ENCODE measurements around the gene SMARCB1. TPM values are rescaled to one million over a fixed set of nuclear protein-coding genes. Genes with fewer than 3 reads are reported as not detected.

The SMARCB1 gene
- total RNA-seq, 1 donor from 2014 or later, result 147 TPM

DNA sequence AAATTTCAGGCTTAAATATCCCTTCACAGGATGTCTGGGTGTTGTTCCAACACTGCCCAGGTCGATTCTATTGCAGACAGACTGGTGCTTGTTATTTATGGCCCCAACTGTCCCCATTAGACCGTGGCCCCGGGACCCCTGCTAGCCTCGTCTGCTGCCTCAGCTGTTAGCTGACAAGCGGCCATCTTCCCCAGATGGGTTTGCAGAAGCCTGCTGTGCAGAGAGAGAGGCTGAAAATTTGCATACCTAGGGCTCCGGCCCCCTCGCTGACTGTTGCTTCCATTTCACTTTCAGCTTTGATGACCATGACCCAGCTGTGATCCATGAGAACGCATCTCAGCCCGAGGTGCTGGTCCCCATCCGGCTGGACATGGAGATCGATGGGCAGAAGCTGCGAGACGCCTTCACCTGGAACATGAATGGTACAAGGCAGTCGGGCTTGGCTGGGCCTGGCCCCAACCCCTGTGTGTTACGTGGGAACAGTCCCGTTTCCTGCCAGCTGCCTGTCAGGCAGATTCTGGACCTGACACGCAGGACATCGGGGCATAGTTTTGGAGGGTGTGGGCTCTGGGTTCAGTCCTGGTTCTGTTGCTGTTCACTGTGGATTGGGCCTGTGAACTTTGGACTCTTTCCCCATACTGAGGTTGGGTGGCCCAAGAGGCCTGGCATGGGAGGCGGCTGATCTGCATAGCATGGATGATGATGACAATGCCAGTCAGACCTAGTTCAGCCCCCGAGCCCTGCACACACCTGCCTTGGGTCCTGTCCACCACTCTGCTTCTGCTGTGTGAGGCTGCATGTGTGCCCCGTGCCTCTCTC, 16.4 kb downstream of the SMARCB1 start:
- intact Hi-C loops (cut with DNase I), result no loop called here
- H3K4me3 ChIP-seq, result no peak overlapping the region
- DNase-seq (ENCODE audit: extremely low spot score in 2 of 2), result no peak
- no peak overlapping the region for H3K27ac ChIP-seq
- no peaks in the 10 kb centered on the region for H3K4me1 ChIP-seq
- no peaks in the 10 kb centered on the region for H3K9me3 ChIP-seq
- TF ChIP-seq POLR2A (IDR thresholded peaks at IDR 0.05) (no peak), POLR2AphosphoS5 (IDR thresholded peaks at IDR 0.05; ENCODE audit: insufficient read depth in 1 of 2, low read depth in 1 of 2) (no peak)
- TF ChIP-seq, protein P1, sequence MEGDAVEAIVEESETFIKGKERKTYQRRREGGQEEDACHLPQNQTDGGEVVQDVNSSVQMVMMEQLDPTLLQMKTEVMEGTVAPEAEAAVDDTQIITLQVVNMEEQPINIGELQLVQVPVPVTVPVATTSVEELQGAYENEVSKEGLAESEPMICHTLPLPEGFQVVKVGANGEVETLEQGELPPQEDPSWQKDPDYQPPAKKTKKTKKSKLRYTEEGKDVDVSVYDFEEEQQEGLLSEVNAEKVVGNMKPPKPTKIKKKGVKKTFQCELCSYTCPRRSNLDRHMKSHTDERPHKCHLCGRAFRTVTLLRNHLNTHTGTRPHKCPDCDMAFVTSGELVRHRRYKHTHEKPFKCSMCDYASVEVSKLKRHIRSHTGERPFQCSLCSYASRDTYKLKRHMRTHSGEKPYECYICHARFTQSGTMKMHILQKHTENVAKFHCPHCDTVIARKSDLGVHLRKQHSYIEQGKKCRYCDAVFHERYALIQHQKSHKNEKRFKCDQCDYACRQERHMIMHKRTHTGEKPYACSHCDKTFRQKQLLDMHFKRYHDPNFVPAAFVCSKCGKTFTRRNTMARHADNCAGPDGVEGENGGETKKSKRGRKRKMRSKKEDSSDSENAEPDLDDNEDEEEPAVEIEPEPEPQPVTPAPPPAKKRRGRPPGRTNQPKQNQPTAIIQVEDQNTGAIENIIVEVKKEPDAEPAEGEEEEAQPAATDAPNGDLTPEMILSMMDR (IDR thresholded peaks at IDR 0.05), result no peak
- H3K36me3 ChIP-seq, result peaks cover 0 to 68% of the 10 kb centered on the region in 2 donors
- H3K27me3 ChIP-seq, result no peaks in the 10 kb centered on the region

DNA sequence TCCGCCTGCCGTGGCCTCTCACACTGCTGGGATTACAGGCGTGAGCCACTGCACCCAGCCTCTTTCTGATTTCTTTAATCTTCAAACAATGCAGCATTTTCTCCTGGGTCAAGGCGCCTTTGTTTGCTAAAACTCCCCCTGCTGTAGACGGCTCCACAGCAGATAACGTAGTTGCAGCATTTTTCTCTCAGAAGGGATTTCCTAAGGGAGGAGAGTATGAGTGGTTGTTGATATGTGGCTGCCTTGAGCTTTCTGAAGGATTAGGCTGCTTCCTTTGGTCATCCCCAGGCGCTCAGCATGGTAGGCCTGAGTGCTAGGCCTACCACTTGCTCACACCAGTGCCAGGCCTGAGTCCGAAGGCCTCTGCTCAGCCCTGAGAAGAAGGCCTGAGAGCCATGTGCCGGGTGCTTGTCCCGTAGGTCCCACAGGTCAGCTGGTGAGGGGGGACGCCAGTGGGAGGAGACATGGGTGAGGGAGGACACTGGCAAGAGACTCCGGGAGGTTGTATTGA, 18.1 kb downstream of the SMARCB1 start:
- no peak for DNase-seq (ENCODE audit: extremely low spot score in 2 of 2)
- H3K4me3 ChIP-seq, result no peak overlapping the region
- no peaks in the 10 kb centered on the region for H3K4me1 ChIP-seq
- TF ChIP-seq POLR2A (IDR thresholded peaks at IDR 0.05) (no peak), POLR2AphosphoS5 (IDR thresholded peaks at IDR 0.05; ENCODE audit: insufficient read depth in 1 of 2, low read depth in 1 of 2) (no peak)
- TF ChIP-seq, protein P1 (IDR thresholded peaks at IDR 0.05), result no peak
- H3K27me3 ChIP-seq, result no peaks in the 10 kb centered on the region
- intact Hi-C loops (cut with DNase I), result no loop called here
- H3K27ac ChIP-seq, result no peak overlapping the region
- H3K9me3 ChIP-seq, result no peaks in the 10 kb centered on the region
- H3K36me3 ChIP-seq, result peaks cover 0 to 62% of the 10 kb centered on the region in 2 donors

DNA sequence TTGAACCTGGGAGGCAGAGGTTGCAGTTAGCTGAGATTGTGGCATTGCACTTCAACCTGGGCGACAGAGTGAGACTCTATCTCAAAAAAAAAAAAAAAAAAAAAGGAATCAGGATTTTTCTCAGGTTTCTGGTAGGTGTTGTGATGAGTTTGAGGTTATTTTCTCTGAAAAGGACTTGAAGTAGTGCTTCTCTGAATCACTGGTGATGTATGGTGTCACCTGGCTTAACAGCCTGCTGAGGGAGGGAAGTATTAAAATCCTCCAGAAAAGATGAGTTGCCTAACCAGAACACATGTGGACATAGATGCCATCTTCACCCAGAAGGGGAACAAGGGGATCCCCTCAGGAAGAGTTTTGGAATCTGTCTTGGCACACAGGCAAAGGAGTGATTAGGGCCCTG, 20.1 kb downstream of the SMARCB1 start:
- intact Hi-C loops (cut with DNase I), result no loop called here
- peaks cover 0 to 52% of the 10 kb centered on the region in 2 donors for H3K36me3 ChIP-seq
- no peak overlapping the region for H3K27ac ChIP-seq
- DNase-seq (ENCODE audit: extremely low spot score in 2 of 2), result no peak
- no peak overlapping the region for H3K4me3 ChIP-seq
- no peaks in the 10 kb centered on the region for H3K9me3 ChIP-seq
- TF ChIP-seq POLR2AphosphoS5 (IDR thresholded peaks at IDR 0.05; ENCODE audit: insufficient read depth in 1 of 2, low read depth in 1 of 2), result no peak
- TF ChIP-seq, protein P1 (IDR thresholded peaks at IDR 0.05), result no peak
- no peak for TF ChIP-seq POLR2A (IDR thresholded peaks at IDR 0.05)
- H3K27me3 ChIP-seq, result no peaks in the 10 kb centered on the region
- no peaks in the 10 kb centered on the region for H3K4me1 ChIP-seq

DNA sequence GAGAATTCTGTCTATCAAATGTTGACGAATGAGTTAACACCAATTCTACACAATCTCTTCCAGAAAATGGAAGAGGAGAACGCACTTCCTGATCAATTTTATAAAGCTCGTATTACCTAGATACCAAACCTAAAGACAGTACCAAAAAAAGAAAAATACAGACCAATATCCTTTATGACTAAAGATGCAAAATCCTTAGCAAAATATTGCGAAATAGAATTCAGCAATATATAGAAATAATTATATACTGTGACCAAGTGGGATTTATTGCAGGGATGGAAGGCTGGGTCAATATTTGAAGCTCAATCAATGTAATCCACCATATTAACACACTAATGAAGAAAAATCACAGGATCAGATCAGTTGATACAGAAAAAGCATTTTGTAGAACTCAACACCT, 25.6 kb downstream of the SMARCB1 start:
- intact Hi-C loops (cut with DNase I), result no loop called here
- no peak for DNase-seq (ENCODE audit: extremely low spot score in 2 of 2)
- no peaks in the 10 kb centered on the region for H3K4me1 ChIP-seq
- no peak overlapping the region for H3K4me3 ChIP-seq
- H3K36me3 ChIP-seq, result peaks cover 0 to 40% of the 10 kb centered on the region in 2 donors
- no peaks in the 10 kb centered on the region for H3K9me3 ChIP-seq
- H3K27ac ChIP-seq, result no peak overlapping the region
- TF ChIP-seq, protein P1 (IDR thresholded peaks at IDR 0.05), result no peak
- no peak for TF ChIP-seq POLR2AphosphoS5 (IDR thresholded peaks at IDR 0.05; ENCODE audit: insufficient read depth in 1 of 2, low read depth in 1 of 2)
- H3K27me3 ChIP-seq, result no peaks in the 10 kb centered on the region

DNA sequence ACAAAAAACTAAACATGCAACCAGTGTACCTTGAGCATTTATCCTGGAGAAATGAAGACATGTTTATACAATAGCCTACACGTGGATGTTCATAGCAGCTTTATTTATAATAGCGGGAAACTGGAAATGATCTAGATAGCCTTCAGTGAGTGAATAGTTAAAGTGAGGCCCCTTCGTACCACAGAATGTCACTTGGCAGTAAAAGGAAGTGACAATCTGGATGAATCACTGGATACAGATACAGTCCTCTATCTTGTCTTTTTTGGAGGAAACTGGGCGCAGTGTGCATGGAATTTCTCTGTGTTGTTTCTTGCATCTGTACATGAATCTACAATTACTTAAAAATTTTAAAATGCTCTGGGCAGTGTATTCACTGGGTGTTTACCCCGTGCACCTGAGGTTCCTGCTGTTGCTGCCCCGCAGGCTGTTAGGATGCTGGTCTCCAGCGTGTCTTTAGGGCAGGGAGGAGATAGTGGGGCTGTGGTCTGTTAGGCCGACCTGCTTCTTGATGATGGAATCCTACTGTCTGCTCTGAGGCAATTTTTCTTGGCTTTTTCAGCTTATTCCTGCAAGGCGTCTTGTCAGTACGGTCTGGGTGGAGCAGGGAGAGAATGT, 28.9 kb downstream of the SMARCB1 start:
- H3K9me3 ChIP-seq, result no peaks in the 10 kb centered on the region

More for the DNA sequence above, 28.9 kb downstream of the SMARCB1 start:
- Histone ChIP-seq H3K36me3 (peaks cover 0 to 64% of the 10 kb centered on the region in 2 donors), H3K27me3 (no peaks in the 10 kb centered on the region), H3K27ac (no peak overlapping the region), H3K4me1 (no peaks in the 10 kb centered on the region), H3K4me3 (no peak overlapping the region)
- intact Hi-C loops (cut with DNase I), result no loop called here
- TF ChIP-seq POLR2A (IDR thresholded peaks at IDR 0.05), result no peak
- TF ChIP-seq, protein P1 (IDR thresholded peaks at IDR 0.05), result no peak
- TF ChIP-seq POLR2AphosphoS5 (IDR thresholded peaks at IDR 0.05; ENCODE audit: insufficient read depth in 1 of 2, low read depth in 1 of 2), result no peak
- no peak for DNase-seq (ENCODE audit: extremely low spot score in 2 of 2)
